SH-SY5Y (cell line): ENCODE results near the gene TCF7L1.

Experiments
- GATA2 ChIP-seq: IDR thresholded peaks from 2 replicates; pipeline ENCODE4 v1.6.1; 2011; ENCODE audit warnings: mild to moderate bottlenecking, low read depth, low read length
- GATA3 ChIP-seq: IDR thresholded peaks from 2 replicates; pipeline ENCODE4 v1.6.1; 2011; ENCODE audit warnings: low read depth, mild to moderate bottlenecking, low read length, moderate library complexity

DNA sequence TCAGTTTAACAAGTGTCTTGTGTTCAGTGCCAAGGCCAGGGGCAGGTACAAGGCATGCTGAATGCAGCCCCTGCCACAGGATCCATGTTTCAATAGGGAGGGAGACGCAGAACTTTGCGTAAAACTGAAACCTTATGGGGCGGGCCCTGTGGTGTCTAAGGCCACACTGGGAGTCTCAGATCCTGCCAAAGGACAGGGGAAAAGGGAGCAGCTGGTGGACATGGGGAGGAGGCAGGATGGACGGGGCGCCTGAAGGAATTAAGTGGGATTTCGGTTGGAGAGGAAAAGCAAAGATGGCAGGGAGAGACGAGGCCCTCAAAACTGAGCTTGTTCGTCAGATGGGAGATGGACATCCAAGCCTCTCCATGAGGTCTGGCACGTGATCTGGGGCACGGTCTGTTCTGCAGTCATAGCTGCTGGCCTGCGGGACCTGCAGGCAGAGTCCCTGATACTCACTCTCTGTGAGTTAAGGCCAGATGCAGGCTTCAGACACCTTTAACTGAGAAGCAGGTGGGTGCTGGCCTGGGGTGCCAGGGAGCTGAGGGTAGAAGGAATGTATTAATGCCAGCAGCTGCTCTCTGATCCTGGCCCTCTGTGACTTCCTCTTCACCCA lies 48.8 kb downstream of the TCF7L1 start:
- TF ChIP-seq GATA3 (no peak), GATA2 (no peak)
